Vagina (tissue), 2 donors: ENCODE results near the gene PSMD1. TPM values are rescaled to one million over a fixed set of nuclear protein-coding genes. Genes with fewer than 3 reads are reported as not detected.

Source experiments
- DNase-seq, 2 donors: peaks; one replicate each; pipeline ENCODE4 v3.0.0-alpha.2; 2017; ENCODE audit errors: extremely low spot score in 2 of 2
- H3K27ac ChIP-seq: fragments of 200-600 bp; sonication (generic); one replicate; pipeline ENCODE4 v1.5.1; 2019
- H3K27me3 ChIP-seq: fragments of 200-600 bp; sonication (generic); one replicate; pipeline ENCODE4 v1.5.1; 2019
- H3K36me3 ChIP-seq, 2 donors: fragments of 200-600 bp; sonication (generic); one replicate each; pipeline ENCODE4 v1.5.1; 2017 to 2019
- H3K4me1 ChIP-seq: fragments of 200-600 bp; sonication (generic); one replicate; pipeline ENCODE4 v1.5.1; 2019
- H3K4me3 ChIP-seq, 2 donors: fragments of 200-600 bp; sonication (generic); 1 replicate in 1 of 2; 2 replicates in 1 of 2; pipeline ENCODE4 v1.5.1; 2016 to 2019
- H3K9me3 ChIP-seq: fragments of 200-600 bp; sonication (generic); one replicate; pipeline ENCODE4 v1.5.1; 2019
- CTCF ChIP-seq, 3 experiments: fragments of 450-650 bp in 2 of 3; fragments of 200-600 bp in 1 of 3; sonication (generic) in 1 of 3; IDR thresholded peaks; one replicate each; pipeline ENCODE4 v1.5.1; 2017 to 2019; ENCODE audit warnings: antibody characterized with exemption in 3 of 3, mild to moderate bottlenecking in 2 of 3, moderate library complexity in 2 of 3
- POLR2A ChIP-seq, 2 donors: fragments of 450-650 bp; IDR thresholded peaks; one replicate each; pipeline ENCODE4 v1.6.1; 2017; ENCODE audit warnings: antibody characterized with exemption in 2 of 2, mild to moderate bottlenecking in 2 of 2, moderate library complexity in 2 of 2
- POLR2AphosphoS5 ChIP-seq, 2 donors: sonication (generic); formaldehyde crosslinking; IDR thresholded peaks; one replicate each; pipeline ENCODE4 v1.9.0; 2017; ENCODE audit warnings: antibody characterized with exemption in 2 of 2, mild to moderate bottlenecking in 2 of 2, low read depth in 1 of 2; ENCODE audit not compliant: insufficient read depth in 1 of 2
- intact Hi-C: fragments of 100-400 bp; cut with DNase I; formaldehyde crosslinking; loops from one replicate; pipeline ENCODE4 v1.15.1; 2023
- total RNA-seq: library from RNA; depleted of rRNA; stranded (reverse); fragments of >200 nt; gene quantifications from one replicate; pipeline ENCODE4 v1.2.3, GENCODE V29; 2016

Gene PSMD1
- total RNA-seq, 1 donor from 2014 or later: 40.5 TPM

DNA sequence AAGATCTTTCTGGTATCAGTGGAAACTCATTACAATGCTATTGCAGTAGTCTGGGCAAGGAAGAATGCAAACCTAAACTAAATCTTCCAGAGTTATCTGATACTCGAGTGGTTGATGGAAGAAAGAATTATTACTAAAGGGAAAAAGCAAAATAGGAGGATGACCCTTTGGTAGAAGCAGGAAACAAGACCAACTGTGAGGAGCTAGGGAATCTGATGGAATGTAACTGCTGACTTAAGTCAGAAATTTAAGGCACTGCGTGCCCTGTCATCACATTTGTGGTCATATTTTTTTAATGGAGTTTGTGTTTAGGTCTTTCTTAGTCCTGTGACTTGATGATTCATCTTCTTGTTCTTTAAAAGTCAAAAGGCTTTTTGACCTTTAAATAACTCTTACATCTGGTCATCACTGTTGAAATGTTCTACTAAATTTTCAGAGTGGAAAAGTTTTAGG lies 105.2 kb downstream of the PSMD1 start:
- H3K4me3 ChIP-seq: no peak overlapping the region
- no peak for DNase-seq
- peaks cover 29% of the 10 kb centered on the region for H3K4me1 ChIP-seq
- H3K27ac ChIP-seq: peak overlapping the region; percentile 81
- H3K9me3 ChIP-seq: no peaks in the 10 kb centered on the region
- TF ChIP-seq CTCF (IDR thresholded peaks at IDR 0.05) (no peak), POLR2AphosphoS5 (IDR thresholded peaks at IDR 0.05; ENCODE audit: insufficient read depth in 1 of 2, low read depth in 1 of 2) (peak; percentile 39 to 93)
- intact Hi-C loops: no loop called here
- no peaks in the 10 kb centered on the region for H3K27me3 ChIP-seq
- H3K36me3 ChIP-seq: peaks cover 0 to 16% of the 10 kb centered on the region in 2 donors

DNA sequence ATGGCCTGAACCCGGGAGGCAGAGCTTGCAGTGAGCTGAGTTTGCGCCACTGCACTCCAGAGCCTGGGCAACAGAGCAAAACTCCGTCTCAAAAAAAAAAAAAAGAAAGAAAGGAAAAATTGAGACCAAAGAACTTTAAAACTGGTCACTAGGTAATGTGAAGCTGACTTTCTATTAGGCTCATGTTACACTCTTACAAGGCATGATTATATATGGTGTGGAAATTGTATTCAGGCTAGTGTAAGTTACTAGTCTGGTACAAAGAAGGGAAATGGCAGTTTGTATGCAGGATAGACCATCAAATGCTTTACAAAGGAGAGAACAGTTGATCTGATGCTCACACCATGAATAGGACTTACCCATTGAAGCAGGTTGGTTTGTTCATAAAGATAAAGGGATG lies 106.3 kb downstream of the PSMD1 start:
- Histone ChIP-seq H3K27ac (peak overlapping the region; percentile 79), H3K4me3 (no peak overlapping the region), H3K27me3 (no peaks in the 10 kb centered on the region), H3K9me3 (no peaks in the 10 kb centered on the region), H3K4me1 (peaks cover 29% of the 10 kb centered on the region), H3K36me3 (peaks cover 0 to 25% of the 10 kb centered on the region in 2 donors)
- DNase-seq: no peak
- intact Hi-C loops: no loop called here
- no peak for TF ChIP-seq POLR2AphosphoS5 (IDR thresholded peaks at IDR 0.05; ENCODE audit: insufficient read depth in 1 of 2, low read depth in 1 of 2)

GRCh38 chr2:231163414-231164095 lies 106.9 kb downstream of the PSMD1 start:
- Histone ChIP-seq H3K27me3 (no peaks in the 10 kb centered on the region), H3K36me3 (peaks cover 0 to 25% of the 10 kb centered on the region in 2 donors), H3K9me3 (no peaks in the 10 kb centered on the region), H3K4me3 (no peak overlapping the region), H3K4me1 (peaks cover 29% of the 10 kb centered on the region), H3K27ac (peak overlapping the region; percentile 79)
- DNase-seq: no peak
- intact Hi-C loops: no loop called here
- TF ChIP-seq CTCF (IDR thresholded peaks at IDR 0.05): no peak
- no peak for TF ChIP-seq POLR2A (IDR thresholded peaks at IDR 0.05)
- TF ChIP-seq POLR2AphosphoS5 (IDR thresholded peaks at IDR 0.05; ENCODE audit: insufficient read depth in 1 of 2, low read depth in 1 of 2): no peak

DNA sequence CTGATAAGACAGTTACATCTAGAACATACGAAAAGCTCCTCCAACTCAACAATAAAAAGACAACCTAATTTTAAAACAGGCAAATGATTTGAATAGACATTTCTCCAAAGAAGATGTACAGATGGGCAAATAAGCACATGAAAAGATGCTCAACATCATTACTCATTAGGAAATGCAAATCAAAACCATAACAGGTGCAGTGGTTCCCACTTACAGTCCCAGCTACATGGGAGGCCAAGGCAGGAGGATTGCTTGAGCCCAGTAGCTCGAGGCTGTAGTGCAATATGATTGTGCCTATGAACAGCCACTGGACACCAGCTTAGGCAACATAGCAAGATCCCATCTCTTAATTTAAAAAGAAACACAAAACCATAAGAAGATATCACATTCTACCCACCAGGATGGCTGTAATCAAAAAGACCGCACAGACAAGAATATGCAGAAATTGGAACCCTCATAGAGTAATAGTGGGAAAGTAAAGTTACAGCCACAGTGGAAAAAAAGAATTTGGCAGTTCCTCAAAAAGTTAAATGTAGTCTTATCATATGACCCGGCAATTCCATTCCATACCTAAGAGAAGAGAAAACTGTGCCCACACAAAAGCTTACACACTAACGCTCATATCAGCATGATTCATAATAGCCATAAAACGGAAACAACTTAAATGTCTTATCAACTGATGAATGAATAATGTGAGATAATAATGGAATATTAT lies 111.2 kb downstream of the PSMD1 start:
- H3K27ac ChIP-seq: no peak overlapping the region
- H3K4me3 ChIP-seq: no peak overlapping the region
- no peaks in the 10 kb centered on the region for H3K9me3 ChIP-seq
- H3K27me3 ChIP-seq: no peaks in the 10 kb centered on the region
- intact Hi-C loops: no loop called here
- TF ChIP-seq CTCF (IDR thresholded peaks at IDR 0.05) (no peak), POLR2AphosphoS5 (IDR thresholded peaks at IDR 0.05; ENCODE audit: insufficient read depth in 1 of 2, low read depth in 1 of 2) (no peak), POLR2A (IDR thresholded peaks at IDR 0.05) (no peak)
- H3K4me1 ChIP-seq: peaks cover 12% of the 10 kb centered on the region
- no peak for DNase-seq
- H3K36me3 ChIP-seq: peaks cover 0 to 38% of the 10 kb centered on the region in 2 donors

DNA sequence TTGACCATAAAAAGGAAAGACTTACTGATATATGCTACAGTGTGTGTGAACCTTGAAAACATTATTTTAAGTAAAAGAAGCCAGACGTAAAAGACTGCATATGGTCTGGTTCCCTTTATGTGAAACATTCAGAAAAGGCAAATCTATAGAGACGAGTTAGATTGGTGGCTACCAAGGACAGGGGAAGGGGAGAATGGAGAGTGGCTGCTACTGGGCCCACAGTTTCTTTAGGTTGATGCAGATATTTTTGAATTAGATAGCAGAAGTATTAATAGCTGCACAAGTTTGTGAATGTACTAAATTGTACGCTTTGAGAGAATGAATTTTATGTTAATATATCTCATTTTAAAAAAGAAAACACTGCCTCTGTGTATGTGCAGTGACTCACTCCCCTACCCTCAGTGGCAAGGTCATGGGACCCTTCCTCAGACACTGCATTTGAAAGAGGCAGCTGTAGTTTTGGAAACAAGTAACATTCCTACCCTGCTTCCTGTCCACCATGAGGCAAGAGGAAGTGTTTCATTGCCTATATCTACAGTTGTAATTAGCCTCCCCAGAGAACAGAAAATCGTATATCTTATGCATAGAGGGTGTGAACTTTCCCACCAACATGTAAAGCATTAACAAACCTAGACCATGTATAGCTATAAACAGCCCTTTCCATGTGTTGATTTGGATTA lies 111.9 kb downstream of the PSMD1 start:
- Histone ChIP-seq H3K27ac (no peak overlapping the region), H3K4me3 (no peak overlapping the region), H3K27me3 (no peaks in the 10 kb centered on the region), H3K4me1 (peaks cover 12% of the 10 kb centered on the region), H3K36me3 (peaks cover 0 to 41% of the 10 kb centered on the region in 2 donors), H3K9me3 (no peaks in the 10 kb centered on the region)
- no peak for TF ChIP-seq POLR2AphosphoS5 (IDR thresholded peaks at IDR 0.05; ENCODE audit: insufficient read depth in 1 of 2, low read depth in 1 of 2)
- TF ChIP-seq POLR2A (IDR thresholded peaks at IDR 0.05): no peak
- no peak for TF ChIP-seq CTCF (IDR thresholded peaks at IDR 0.05)
- no peak for DNase-seq
- intact Hi-C loops: no loop called here
